OCI-LY7 (cell line): Measurements from ENCODE around the gene ARHGAP30. TPM values are rescaled to one million over a fixed set of nuclear protein-coding genes. Genes with fewer than 3 reads are reported as not detected.

Experiments
- BruUV-seq: library from RNA; stranded (reverse); fragments of 400-500 nt; replicated peaks from 2 replicates; lab custom pipeline; 2021; lab: Mats Ljungman, UMichigan
- CTCF ChIA-PET: fragments of 300-600 bp; sonication (Branson Sonifier 250); formaldehyde crosslinking; loops from one replicate; lab custom pipeline; 2022; ENCODE audit warnings: antibody characterized with exemption; ENCODE audit not compliant: unreplicated experiment; lab: Charles Lee
- POLR2A ChIA-PET: fragments of 300-600 bp; sonication (Branson Sonifier 250); formaldehyde crosslinking; loops from one replicate; lab custom pipeline; 2022; ENCODE audit warnings: antibody characterized with exemption; lab: Charles Lee
- DNase-seq: peaks from one replicate; pipeline ENCODE4 v3.0.0-alpha.2; 2015; ENCODE audit warnings: low spot score
- H2AFZ ChIP-seq: fragments of 200-600 bp; sonication (generic), shearing (Covaris generic); 2 replicates; pipeline ENCODE4 v1.6.1; 2014; ENCODE audit warnings: mild to moderate bottlenecking, antibody characterized with exemption, low read length, moderate library complexity
- H3K27ac ChIP-seq: fragments of 200-600 bp; sonication (generic); 2 replicates; pipeline ENCODE4 v1.5.1; 2014; ENCODE audit warnings: mixed run types, low read depth, mild to moderate bottlenecking, moderate library complexity, low read length, inconsistent platforms; ENCODE audit not compliant: poor library complexity, severe bottlenecking
- H3K36me3 ChIP-seq: fragments of 200-600 bp; sonication (generic); 2 replicates; pipeline ENCODE4 v1.6.1; 2014; ENCODE audit warnings: mild to moderate bottlenecking, antibody characterized with exemption, low read length, moderate library complexity, mixed read lengths; ENCODE audit not compliant: insufficient read depth
- H3K4me1 ChIP-seq: fragments of 200-600 bp; sonication (generic); 2 replicates; pipeline ENCODE4 v1.5.1; 2014; ENCODE audit warnings: mild to moderate bottlenecking, low read length; ENCODE audit not compliant: insufficient read depth, poor library complexity, severe bottlenecking
- H3K4me2 ChIP-seq: fragments of 200-600 bp; sonication (generic); 2 replicates; pipeline ENCODE4 v1.6.1; 2014; ENCODE audit warnings: mild to moderate bottlenecking, low read length
- H3K4me3 ChIP-seq: fragments of 200-600 bp; sonication (generic); 2 replicates; pipeline ENCODE4 v1.5.1; 2014; ENCODE audit warnings: mild to moderate bottlenecking, low read depth, low read length; ENCODE audit not compliant: poor library complexity, severe bottlenecking
- H3K79me2 ChIP-seq: fragments of 200-600 bp; sonication (generic); 2 replicates; pipeline ENCODE4 v1.6.1; 2016; ENCODE audit warnings: low read depth, mild to moderate bottlenecking, low read length, moderate library complexity, mixed read lengths; ENCODE audit not compliant: insufficient read depth
- H3K9me2 ChIP-seq: fragments of 200-600 bp; sonication (generic); 2 replicates; pipeline ENCODE4 v1.6.1; 2016; ENCODE audit warnings: mild to moderate bottlenecking, low read length, mixed read lengths; ENCODE audit not compliant: insufficient read depth
- H3K9me3 ChIP-seq: fragments of 200-600 bp; sonication (generic); 2 replicates; pipeline ENCODE4 v1.6.1; 2014; ENCODE audit warnings: mild to moderate bottlenecking, mixed run types, low read length, mixed read lengths
- H4K20me1 ChIP-seq: fragments of 200-600 bp; sonication (generic); 2 replicates; pipeline ENCODE4 v1.6.1; 2014; ENCODE audit warnings: mild to moderate bottlenecking, antibody characterized with exemption, low read length, moderate library complexity, mixed read lengths; ENCODE audit not compliant: insufficient read depth
- CTCF ChIP-seq: fragments of 200-600 bp; sonication (generic); conservative IDR thresholded peaks from 2 replicates; pipeline ENCODE4 v1.5.1; 2014; ENCODE audit warnings: mild to moderate bottlenecking, antibody characterized with exemption, low read length, moderate library complexity, mixed read lengths
- EZH2phosphoT487 ChIP-seq: fragments of 200-600 bp; sonication (generic); IDR thresholded peaks from 2 replicates; pipeline ENCODE4 v1.6.1; 2018; ENCODE audit warnings: low read depth, borderline replicate concordance, mild to moderate bottlenecking, mixed run types, antibody characterized with exemption, low read length, moderate library complexity, mixed read lengths
- intact Hi-C: fragments of 100-400 bp; cut with micrococcal nuclease; formaldehyde crosslinking; loops from one replicate; pipeline ENCODE4 v1.10.0; 2022; ENCODE audit not compliant: unreplicated experiment
- total RNA-seq, 2 experiments: library from RNA; depleted of rRNA in 1 of 2; stranded (reverse); fragments of >200 nt in 1 of 2; shearing (Covaris generic) in 1 of 2; gene quantifications; 2 replicates each; pipeline ENCODE4 v1.2.3, GENCODE V29; 2014 to 2022

The ARHGAP30 gene
- total RNA-seq, 2 experiments from 2014 or later = 56.2 to 101 TPM

GRCh38 chr1:161084597-161084988 lies 14.9 kb upstream of the ARHGAP30 start:
- intact Hi-C loops = no loop called here
- CTCF ChIA-PET = no interaction called here

DNA sequence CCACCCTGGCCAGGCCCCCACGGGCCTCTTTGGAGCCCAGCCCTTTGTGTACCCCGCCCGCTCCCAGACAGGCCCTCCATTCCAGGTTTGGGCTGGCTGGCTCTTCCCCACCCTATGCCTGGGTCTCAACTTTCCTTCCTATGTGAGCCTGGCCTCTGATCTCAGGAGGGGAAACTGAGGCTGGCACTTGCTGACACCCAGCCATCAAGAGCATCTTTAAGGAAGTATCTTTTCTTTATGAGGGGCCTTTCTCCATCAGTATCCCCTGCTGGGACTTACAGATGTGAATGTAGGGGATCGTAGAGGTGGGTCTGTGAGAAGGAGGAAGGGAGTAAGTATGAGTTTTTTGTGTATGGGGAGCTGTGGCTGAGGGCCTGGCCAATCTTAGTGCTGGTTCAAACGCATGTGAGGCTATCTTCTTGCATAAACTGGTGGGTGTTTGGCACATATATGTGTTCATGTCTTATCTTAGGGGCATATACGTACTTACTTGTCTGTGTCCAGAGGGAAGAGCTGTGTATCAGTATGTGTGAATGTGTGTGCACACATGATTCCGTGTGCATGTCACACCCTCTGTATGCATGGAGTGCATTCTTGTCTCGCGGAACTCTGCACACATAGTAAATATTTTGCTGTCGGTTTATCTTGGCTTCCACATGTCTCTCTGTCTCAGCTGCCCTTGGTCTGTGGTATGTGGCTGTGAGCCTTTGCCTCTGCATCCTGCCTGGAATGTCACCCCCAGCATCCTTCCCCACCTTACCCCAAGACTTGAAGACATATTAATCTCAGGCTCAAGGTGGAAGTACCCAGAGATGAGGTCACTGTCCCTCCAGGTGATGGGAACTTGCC lies 14.3 kb upstream of the ARHGAP30 start:
- H3K4me1 ChIP-seq = no peaks in the 10 kb centered on the region
- no peak for DNase-seq
- H3K9me2 ChIP-seq = no peaks in the 10 kb centered on the region
- H3K79me2 ChIP-seq = no peaks in the 10 kb centered on the region
- H4K20me1 ChIP-seq = no peaks in the 10 kb centered on the region
- no peaks in the 10 kb centered on the region for H3K36me3 ChIP-seq
- intact Hi-C loops = no loop called here
- H3K4me2 ChIP-seq = no peak overlapping the region
- ChIA-PET POLR2A (interaction anchor here (1.2 kb wide), 1 partner anchor 13 kb away, joined by 3 read pairs; no protein-coding TSS in a partner anchor), CTCF (no interaction called here)
- H3K27ac ChIP-seq = no peak overlapping the region
- no TSS peak for BruUV-seq
- TF ChIP-seq CTCF = no peak
- TF ChIP-seq EZH2phosphoT487 = no peak
- no peaks in the 10 kb centered on the region for H3K9me3 ChIP-seq
- no peak overlapping the region for H2AFZ ChIP-seq
- H3K4me3 ChIP-seq = no peak overlapping the region

More at GRCh38 chr1:161084597-161084988, 14.9 kb upstream of the ARHGAP30 start:
- BruUV-seq = no TSS peak
- Histone ChIP-seq H3K79me2 (no peaks in the 10 kb centered on the region), H3K9me2 (no peaks in the 10 kb centered on the region), H3K4me3 (no peak overlapping the region), H3K36me3 (no peaks in the 10 kb centered on the region), H4K20me1 (no peaks in the 10 kb centered on the region), H3K4me2 (no peak overlapping the region), H3K4me1 (no peaks in the 10 kb centered on the region), H3K9me3 (no peaks in the 10 kb centered on the region), H2AFZ (no peak overlapping the region), H3K27ac (no peak overlapping the region)
- TF ChIP-seq CTCF (no peak), EZH2phosphoT487 (no peak)
- DNase-seq = no peak
- POLR2A ChIA-PET = interaction anchor here (1.2 kb wide), 1 partner anchor 13 kb away, joined by 3 read pairs; no protein-coding TSS in a partner anchor
